Cardiac muscle cell (in vitro differentiated cells and primary cell): ENCODE measurements around the gene LCN9. TPM values are rescaled to one million over a fixed set of nuclear protein-coding genes. Genes with fewer than 3 reads are reported as not detected.

Experiments
- DNase-seq, 2 donors: peaks; one replicate each; pipeline versions ENCODE4 v3.0.0 to v3.0.0-alpha.2; 2010 to 2017; ENCODE audit warnings: low read depth in 1 of 2, low spot score in 1 of 2
- H3K27ac ChIP-seq: fragments of 200-600 bp; sonication (generic); 2 replicates; pipeline ENCODE4 v1.5.1; 2016
- H3K27me3 ChIP-seq: fragments of 200-600 bp; sonication (generic); 2 replicates; pipeline ENCODE4 v1.6.0; 2016; ENCODE audit warnings: control low read depth
- H3K36me3 ChIP-seq: fragments of 200-600 bp; sonication (generic); 2 replicates; pipeline ENCODE4 v1.5.1; 2016; ENCODE audit warnings: control low read depth
- H3K4me1 ChIP-seq: fragments of 200-600 bp; sonication (generic); 2 replicates; pipeline ENCODE4 v1.8.1; 2017; ENCODE audit warnings: low read depth, mild to moderate bottlenecking, mixed run types
- H3K4me3 ChIP-seq: fragments of 200-600 bp; sonication (generic); 2 replicates; pipeline ENCODE4 v1.5.1; 2016; ENCODE audit warnings: mild to moderate bottlenecking
- H3K9me3 ChIP-seq: fragments of 200-600 bp; sonication (generic); 2 replicates; pipeline ENCODE4 v1.5.1; 2017; ENCODE audit warnings: low read depth, mild to moderate bottlenecking, control low read depth
- CTCF ChIP-seq: IDR thresholded peaks from 2 replicates; pipeline ENCODE4 v1.5.1; 2012; ENCODE audit warnings: low read depth, mild to moderate bottlenecking, low read length
- polyA plus RNA-seq: library from polyadenylated mRNA; unstranded; fragments of >200 nt; fragmentation: Nextera tagmentation; extraction: Ambion mirVana; gene quantifications from 2 replicates; pipeline ENCODE4 v1.2.1, GENCODE V29; 2016
- total RNA-seq: library from RNA; depleted of rRNA; stranded (reverse); fragments of >200 nt; gene quantifications from 2 replicates; pipeline ENCODE4 v1.2.3, GENCODE V29; 2016

LCN9 gene
- total and polyA plus RNA-seq, 2 experiments from 2014 or later, result 0.17 TPM; not detected in 1

- no peak for DNase-seq
- no peak overlapping the region for H3K4me3 ChIP-seq
- no peak for TF ChIP-seq CTCF
- H3K27ac ChIP-seq, result no peak overlapping the region
- no peaks in the 10 kb centered on the region for H3K36me3 ChIP-seq
- no peaks in the 10 kb centered on the region for H3K4me1 ChIP-seq
- H3K9me3 ChIP-seq, result no peaks in the 10 kb centered on the region
- no peaks in the 10 kb centered on the region for H3K27me3 ChIP-seq
Measured at GRCh38 chr9:135693771-135694170, 30.7 kb downstream of the LCN9 start.

- no peaks in the 10 kb centered on the region for H3K27me3 ChIP-seq
- no peak overlapping the region for H3K4me3 ChIP-seq
- no peaks in the 10 kb centered on the region for H3K36me3 ChIP-seq
- no peaks in the 10 kb centered on the region for H3K4me1 ChIP-seq
- no peak overlapping the region for H3K27ac ChIP-seq
- no peaks in the 10 kb centered on the region for H3K9me3 ChIP-seq
- DNase-seq, result no peak
- TF ChIP-seq CTCF, result no peak
Measured at GRCh38 chr9:135694414-135694813, 31.3 kb downstream of the LCN9 start.

GRCh38 chr9:135695036-135695435 lies 31.9 kb downstream of the LCN9 start:
- no peaks in the 10 kb centered on the region for H3K4me1 ChIP-seq
- no peak overlapping the region for H3K27ac ChIP-seq
- no peak overlapping the region for H3K4me3 ChIP-seq
- no peak for TF ChIP-seq CTCF
- DNase-seq, result no peak
- H3K9me3 ChIP-seq, result no peaks in the 10 kb centered on the region
- H3K27me3 ChIP-seq, result no peaks in the 10 kb centered on the region
- H3K36me3 ChIP-seq, result no peaks in the 10 kb centered on the region

- Histone ChIP-seq H3K36me3 (no peaks in the 10 kb centered on the region), H3K4me1 (no peaks in the 10 kb centered on the region), H3K27me3 (peaks cover 3% of the 10 kb centered on the region), H3K4me3 (no peak overlapping the region), H3K27ac (no peak overlapping the region), H3K9me3 (no peaks in the 10 kb centered on the region)
- no peak for TF ChIP-seq CTCF
- DNase-seq, result no peak
Measured at GRCh38 chr9:135695642-135696041, 32.5 kb downstream of the LCN9 start.

GRCh38 chr9:135696446-135696845 lies 33.3 kb downstream of the LCN9 start:
- no peak for DNase-seq
- Histone ChIP-seq H3K36me3 (no peaks in the 10 kb centered on the region), H3K27me3 (peaks cover 11% of the 10 kb centered on the region), H3K9me3 (no peaks in the 10 kb centered on the region), H3K27ac (no peak overlapping the region), H3K4me3 (no peak overlapping the region), H3K4me1 (no peaks in the 10 kb centered on the region)
- TF ChIP-seq CTCF, result no peak

- no peak for DNase-seq
- no peak overlapping the region for H3K4me3 ChIP-seq
- no peak for TF ChIP-seq CTCF
- no peak overlapping the region for H3K27ac ChIP-seq
- no peaks in the 10 kb centered on the region for H3K4me1 ChIP-seq
- H3K9me3 ChIP-seq, result no peaks in the 10 kb centered on the region
- H3K27me3 ChIP-seq, result peaks cover 18% of the 10 kb centered on the region
- H3K36me3 ChIP-seq, result no peaks in the 10 kb centered on the region
Measured at GRCh38 chr9:135697226-135697625, 34.1 kb downstream of the LCN9 start.
